Progenitor cell of endocrine pancreas (in vitro differentiated cells): ENCODE data around the gene FGF23. TPM values are rescaled to one million over a fixed set of nuclear protein-coding genes. Genes with fewer than 3 reads are reported as not detected.

Experiments used
- DNase-seq: peaks from one replicate; pipeline ENCODE4 v3.0.0; 2021; ENCODE audit warnings: low spot score; ENCODE audit not compliant: unreplicated experiment
- H3K27ac Mint-ChIP-seq: 2 replicates; pipeline ENCODE4 v1.8.0; 2021; ENCODE audit warnings: mild to moderate bottlenecking, moderate library complexity, mixed read lengths
- H3K27me3 Mint-ChIP-seq: 2 replicates; pipeline ENCODE4 v1.8.0; 2021; ENCODE audit warnings: mixed read lengths
- H3K36me3 Mint-ChIP-seq: 2 replicates; pipeline ENCODE4 v1.8.0; 2022; ENCODE audit warnings: mixed read lengths; ENCODE audit not compliant: insufficient read depth
- H3K4me1 Mint-ChIP-seq: 2 replicates; pipeline ENCODE4 v1.8.0; 2021; ENCODE audit warnings: low read depth, mixed read lengths
- H3K4me3 Mint-ChIP-seq: 2 replicates; pipeline ENCODE4 v1.8.0; 2021; ENCODE audit warnings: low read depth, mild to moderate bottlenecking, moderate library complexity, mixed read lengths
- H3K9me3 Mint-ChIP-seq: 2 replicates; pipeline ENCODE4 v1.8.0; 2021; ENCODE audit warnings: low read depth, mixed read lengths
- total RNA-seq: library from RNA; stranded (reverse); gene quantifications from 2 replicates; pipeline ENCODE4 v1.2.1, GENCODE V29; 2021
- TF ChIP-seq, protein P1 (sequence below): fragments of 200-600 bp; sonication (generic); IDR thresholded peaks from one replicate; pipeline ENCODE4 v1.5.0; 2021; ENCODE audit warnings: antibody characterized with exemption, mild to moderate bottlenecking; ENCODE audit not compliant: unreplicated experiment

The FGF23 gene
- total RNA-seq, 1 donor from 2014 or later = 0.14 TPM

DNA sequence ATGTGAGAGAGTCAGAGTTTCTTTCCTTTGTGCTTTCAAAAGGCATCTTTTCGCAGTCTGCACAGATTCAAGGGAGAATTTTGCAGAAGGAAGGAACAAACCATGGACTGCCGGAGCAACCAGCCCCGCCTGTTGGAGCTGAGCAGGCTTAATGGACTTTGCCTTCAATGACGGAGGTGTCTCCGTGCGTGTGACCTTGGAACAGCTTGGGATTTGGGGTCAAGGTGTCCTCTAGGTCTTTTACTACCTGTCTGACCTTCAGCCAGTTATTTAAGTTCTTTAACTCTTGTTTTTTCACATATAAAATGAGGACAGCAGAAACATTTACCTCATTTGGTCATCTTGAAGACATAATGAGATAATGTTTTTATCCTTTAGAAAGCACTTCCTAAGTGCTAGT is 4.1 kb downstream of the FGF23 start:
- Mint-ChIP-seq H3K27ac (no peak overlapping the region), H3K4me3 (no peak overlapping the region)
- DNase-seq = no peak

DNA sequence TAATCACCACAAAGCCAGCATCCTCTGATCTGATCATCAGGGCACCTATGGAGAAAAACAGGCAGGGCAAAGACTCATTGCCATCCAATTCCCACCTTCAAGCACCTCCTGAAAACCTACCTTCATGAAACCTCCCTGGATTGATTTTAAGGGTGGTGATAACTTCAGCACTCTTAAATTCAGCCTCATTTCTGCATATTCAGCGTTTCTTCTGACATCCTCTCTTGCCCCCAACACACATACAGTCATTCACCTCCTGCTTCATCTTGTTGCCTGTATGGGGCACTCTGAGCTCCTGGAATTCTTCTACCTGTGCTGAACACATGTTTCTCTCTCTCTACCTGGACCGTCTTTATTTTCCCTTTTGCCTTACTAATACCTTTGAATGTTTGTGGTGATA is 6.9 kb downstream of the FGF23 start:
- no peak for DNase-seq
- no peaks in the 10 kb centered on the region for H3K9me3 Mint-ChIP-seq
- no peaks in the 10 kb centered on the region for H3K36me3 Mint-ChIP-seq
- H3K27me3 Mint-ChIP-seq = peaks cover 25% of the 10 kb centered on the region
- H3K4me3 Mint-ChIP-seq = no peak overlapping the region
- TF ChIP-seq, protein P1, sequence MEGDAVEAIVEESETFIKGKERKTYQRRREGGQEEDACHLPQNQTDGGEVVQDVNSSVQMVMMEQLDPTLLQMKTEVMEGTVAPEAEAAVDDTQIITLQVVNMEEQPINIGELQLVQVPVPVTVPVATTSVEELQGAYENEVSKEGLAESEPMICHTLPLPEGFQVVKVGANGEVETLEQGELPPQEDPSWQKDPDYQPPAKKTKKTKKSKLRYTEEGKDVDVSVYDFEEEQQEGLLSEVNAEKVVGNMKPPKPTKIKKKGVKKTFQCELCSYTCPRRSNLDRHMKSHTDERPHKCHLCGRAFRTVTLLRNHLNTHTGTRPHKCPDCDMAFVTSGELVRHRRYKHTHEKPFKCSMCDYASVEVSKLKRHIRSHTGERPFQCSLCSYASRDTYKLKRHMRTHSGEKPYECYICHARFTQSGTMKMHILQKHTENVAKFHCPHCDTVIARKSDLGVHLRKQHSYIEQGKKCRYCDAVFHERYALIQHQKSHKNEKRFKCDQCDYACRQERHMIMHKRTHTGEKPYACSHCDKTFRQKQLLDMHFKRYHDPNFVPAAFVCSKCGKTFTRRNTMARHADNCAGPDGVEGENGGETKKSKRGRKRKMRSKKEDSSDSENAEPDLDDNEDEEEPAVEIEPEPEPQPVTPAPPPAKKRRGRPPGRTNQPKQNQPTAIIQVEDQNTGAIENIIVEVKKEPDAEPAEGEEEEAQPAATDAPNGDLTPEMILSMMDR = no peak
- H3K27ac Mint-ChIP-seq = no peak overlapping the region
- no peaks in the 10 kb centered on the region for H3K4me1 Mint-ChIP-seq

More for the DNA sequence above, 4.1 kb downstream of the FGF23 start:
- no peaks in the 10 kb centered on the region for H3K36me3 Mint-ChIP-seq
- H3K9me3 Mint-ChIP-seq = no peaks in the 10 kb centered on the region
- peaks cover 7% of the 10 kb centered on the region for H3K4me1 Mint-ChIP-seq
- TF ChIP-seq, protein P1 = no peak
- H3K27me3 Mint-ChIP-seq = peaks cover 19% of the 10 kb centered on the region

DNA sequence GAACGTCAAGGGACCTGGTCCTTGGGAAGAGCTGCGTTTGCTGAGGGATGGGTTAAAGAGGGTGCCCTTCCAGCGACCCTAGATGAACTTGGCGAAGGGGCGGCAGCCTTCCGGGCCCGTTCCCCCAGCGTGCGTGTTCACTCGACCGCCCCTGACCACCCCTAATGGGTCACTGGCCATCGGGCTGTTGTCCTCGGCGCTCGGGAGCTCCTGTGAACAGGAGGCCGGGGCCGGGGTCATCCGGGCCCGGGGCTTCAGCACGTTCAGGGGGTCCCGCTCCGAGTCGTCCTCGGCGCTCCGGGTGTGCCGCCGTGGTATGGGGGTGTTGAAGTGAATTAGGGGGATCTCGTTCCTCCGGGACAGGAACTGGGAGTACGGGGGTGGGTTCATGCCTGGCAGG is 9.2 kb downstream of the FGF23 start:
- TF ChIP-seq, protein P1 = no peak
- no peaks in the 10 kb centered on the region for H3K9me3 Mint-ChIP-seq
- H3K27me3 Mint-ChIP-seq = peaks cover 45% of the 10 kb centered on the region
- H3K36me3 Mint-ChIP-seq = no peaks in the 10 kb centered on the region
- no peak overlapping the region for H3K27ac Mint-ChIP-seq
- no peak for DNase-seq
- no peaks in the 10 kb centered on the region for H3K4me1 Mint-ChIP-seq
- no peak overlapping the region for H3K4me3 Mint-ChIP-seq

DNA sequence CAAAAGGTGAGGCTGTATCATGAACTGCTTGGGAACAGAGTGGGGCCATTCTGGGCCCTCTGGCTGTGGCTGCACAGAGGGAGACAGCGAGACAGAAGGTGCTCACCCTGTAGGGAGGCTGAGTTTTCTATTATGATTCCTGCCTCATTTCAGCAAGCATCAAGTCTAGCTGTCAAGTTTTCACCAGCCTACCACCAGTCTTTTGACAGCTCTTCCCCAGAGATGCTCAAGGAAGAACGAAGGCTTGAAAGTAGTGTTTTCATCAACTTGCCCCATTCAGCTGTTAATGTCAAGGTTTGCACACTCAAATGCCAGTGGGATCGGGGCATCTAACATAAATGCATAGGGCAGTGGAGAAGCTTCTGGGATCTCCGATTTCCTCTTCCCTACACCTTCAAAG is 10.0 kb downstream of the FGF23 start:
- TF ChIP-seq, protein P1 = no peak
- Mint-ChIP-seq H3K36me3 (no peaks in the 10 kb centered on the region), H3K4me3 (no peak overlapping the region), H3K27me3 (peaks cover 46% of the 10 kb centered on the region), H3K27ac (no peak overlapping the region), H3K9me3 (no peaks in the 10 kb centered on the region), H3K4me1 (no peaks in the 10 kb centered on the region)
- DNase-seq = no peak

DNA sequence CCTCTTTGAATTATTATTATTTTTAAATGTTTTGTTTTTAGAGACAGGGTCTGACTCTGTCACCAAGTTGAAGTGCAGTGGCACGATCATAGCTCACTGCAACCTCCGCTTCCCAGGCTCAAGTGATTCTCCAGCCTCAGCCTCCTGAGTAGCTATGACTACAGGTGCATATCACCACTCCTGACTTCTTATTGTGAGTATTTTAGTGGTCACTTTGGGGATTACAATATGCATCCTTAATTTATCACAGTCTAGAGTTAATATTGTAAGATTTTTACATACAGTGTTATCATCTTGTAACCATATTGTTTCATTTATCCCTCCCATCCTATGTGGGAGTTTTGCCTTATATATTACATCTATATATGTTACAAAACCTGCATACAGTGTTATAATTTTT is 13.4 kb downstream of the FGF23 start:
- Mint-ChIP-seq H3K4me3 (no peak overlapping the region), H3K9me3 (no peaks in the 10 kb centered on the region), H3K27me3 (peaks cover 49% of the 10 kb centered on the region), H3K36me3 (no peaks in the 10 kb centered on the region), H3K27ac (no peak overlapping the region), H3K4me1 (peaks cover 2% of the 10 kb centered on the region)
- no peak for DNase-seq
- TF ChIP-seq, protein P1 = no peak

DNA sequence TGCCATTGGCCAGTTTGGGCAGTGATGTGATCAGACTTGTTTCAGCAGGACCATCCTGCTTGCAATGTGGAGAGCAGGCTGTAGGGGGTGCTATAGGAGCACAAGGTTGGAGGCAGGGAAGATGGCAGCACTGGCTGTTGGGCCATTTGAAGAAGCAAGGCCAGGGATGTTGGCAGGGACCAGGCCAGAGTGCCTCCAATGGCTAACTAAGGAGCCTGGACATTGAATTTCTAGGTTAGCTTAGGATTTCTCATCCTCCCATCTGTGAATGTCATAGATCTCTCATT is 23.5 kb downstream of the FGF23 start:
- DNase-seq = peak; percentile 44
- no peaks in the 10 kb centered on the region for H3K27me3 Mint-ChIP-seq
- TF ChIP-seq, protein P1 = peak; percentile 53
- no peak overlapping the region for H3K27ac Mint-ChIP-seq
- H3K4me3 Mint-ChIP-seq = no peak overlapping the region
- H3K36me3 Mint-ChIP-seq = peaks cover 4% of the 10 kb centered on the region
- peaks cover 16% of the 10 kb centered on the region for H3K9me3 Mint-ChIP-seq
- no peaks in the 10 kb centered on the region for H3K4me1 Mint-ChIP-seq
